ENCODE results near the gene IPP.

The IPP gene

GRCh38 chr1:45673956-45674355 is 76.5 kb downstream of the IPP start:
- Histone ChIP-seq H4K8ac (ENCODE audit: low read depth, low read length) (no peak overlapping the region), H3K36me3 (replicated peaks in 1 of 2; ENCODE audit: control insufficient read depth in 2 of 2, insufficient read depth in 2 of 2, low read length in 2 of 2) (peaks cover 0 to 47% of the 10 kb centered on the region in 2 donors), H3K4me2 (ENCODE audit: insufficient read depth, low read length, poor library complexity, severe bottlenecking) (no peak overlapping the region), H2BK120ac (ENCODE audit: low read depth, low read length) (no peak overlapping the region), H3K14ac (ENCODE audit: low read length) (no peak overlapping the region), H3K18ac (ENCODE audit: low read length) (no peak overlapping the region), H3K79me1 (ENCODE audit: low read depth, low read length) (peaks cover 9% of the 10 kb centered on the region), H3K27me3 (ENCODE audit: control insufficient read depth in 3 of 3, insufficient read depth in 3 of 3, low read depth in 1 of 3, low read length in 3 of 3) (no peaks in the 10 kb centered on the region), H3K9ac (ENCODE audit: low read depth, low read length, poor library complexity) (no peak overlapping the region), H3K9me3 (replicated peaks in 1 of 2; ENCODE audit: control insufficient read depth in 2 of 2, insufficient read depth in 1 of 2, low read depth in 1 of 2, low read length in 2 of 2) (peaks cover 0 to 4% of the 10 kb centered on the region in 2 donors), H2BK15ac (ENCODE audit: low read length) (no peak overlapping the region), H2AK5ac (ENCODE audit: low read depth, low read length) (no peak overlapping the region), H3K4me1 (ENCODE audit: control insufficient read depth in 2 of 2, insufficient read depth in 1 of 2, low read depth in 1 of 2, low read length in 2 of 2) (no peaks in the 10 kb centered on the region), H3K4me3 (ENCODE audit: low read length in 2 of 2) (no peak overlapping the region), H2AFZ (ENCODE audit: low read length) (no peak overlapping the region), H4K91ac (ENCODE audit: low read depth, low read length, poor library complexity) (no peak overlapping the region), H2BK5ac (ENCODE audit: low read length) (no peak overlapping the region), H3K4ac (ENCODE audit: low read length) (no peak overlapping the region), H3K23ac (ENCODE audit: low read depth, low read length, poor library complexity) (no peak overlapping the region), H3K27ac (replicated peaks; ENCODE audit: low read length) (no peak overlapping the region), H2BK12ac (ENCODE audit: low read length) (no peak overlapping the region)
- WGBS, 2 donors (ENCODE audit: extremely low coverage in 2 of 2, insufficient read length in 2 of 2, insufficient replicate concordance in 1 of 2): no CpG with 5 or more reads among the region's 4 CpGs
- no peak for DNase-seq (ENCODE audit: low spot score)

GRCh38 chr1:45669859-45670655 is 80.4 kb downstream of the IPP start:
- DNase-seq (ENCODE audit: low spot score): no peak
- H3K79me1 ChIP-seq (ENCODE audit: low read depth, low read length): peaks cover 14% of the 10 kb centered on the region
- no peak overlapping the region for H4K8ac ChIP-seq (ENCODE audit: low read depth, low read length)
- no peak overlapping the region for H2BK12ac ChIP-seq (ENCODE audit: low read length)
- H3K27ac ChIP-seq (replicated peaks; ENCODE audit: low read length): no peak overlapping the region
- WGBS, 2 donors (ENCODE audit: extremely low coverage in 2 of 2, insufficient read length in 2 of 2, insufficient replicate concordance in 1 of 2): no CpG with 5 or more reads among the region's 6 CpGs
- no peak overlapping the region for H3K4me2 ChIP-seq (ENCODE audit: insufficient read depth, low read length, poor library complexity, severe bottlenecking)
- no peak overlapping the region for H3K4ac ChIP-seq (ENCODE audit: low read length)
- no peak overlapping the region for H3K14ac ChIP-seq (ENCODE audit: low read length)
- H4K91ac ChIP-seq (ENCODE audit: low read depth, low read length, poor library complexity): no peak overlapping the region
- no peak overlapping the region for H2AK5ac ChIP-seq (ENCODE audit: low read depth, low read length)
- H3K4me3 ChIP-seq (ENCODE audit: low read length in 2 of 2): no peak overlapping the region
- peaks cover 0 to 35% of the 10 kb centered on the region in 2 donors for H3K36me3 ChIP-seq (replicated peaks in 1 of 2; ENCODE audit: control insufficient read depth in 2 of 2, insufficient read depth in 2 of 2, low read length in 2 of 2)
- no peak overlapping the region for H3K9ac ChIP-seq (ENCODE audit: low read depth, low read length, poor library complexity)
- H2AFZ ChIP-seq (ENCODE audit: low read length): no peak overlapping the region
- no peaks in the 10 kb centered on the region for H3K4me1 ChIP-seq (ENCODE audit: control insufficient read depth in 2 of 2, insufficient read depth in 1 of 2, low read depth in 1 of 2, low read length in 2 of 2)
- no peak overlapping the region for H2BK15ac ChIP-seq (ENCODE audit: low read length)
- H2BK5ac ChIP-seq (ENCODE audit: low read length): no peak overlapping the region
- H3K27me3 ChIP-seq (ENCODE audit: control insufficient read depth in 3 of 3, insufficient read depth in 3 of 3, low read depth in 1 of 3, low read length in 3 of 3): no peaks in the 10 kb centered on the region
- H3K9me3 ChIP-seq (replicated peaks in 1 of 2; ENCODE audit: control insufficient read depth in 2 of 2, insufficient read depth in 1 of 2, low read depth in 1 of 2, low read length in 2 of 2): peaks cover 0 to 4% of the 10 kb centered on the region in 2 donors
- no peak overlapping the region for H3K23ac ChIP-seq (ENCODE audit: low read depth, low read length, poor library complexity)
- no peak overlapping the region for H3K18ac ChIP-seq (ENCODE audit: low read length)
- no peak overlapping the region for H2BK120ac ChIP-seq (ENCODE audit: low read depth, low read length)

- no peak overlapping the region for H2AFZ ChIP-seq (ENCODE audit: low read length)
- H4K8ac ChIP-seq (ENCODE audit: low read depth, low read length): no peak overlapping the region
- H3K9ac ChIP-seq (ENCODE audit: low read depth, low read length, poor library complexity): no peak overlapping the region
- H3K27me3 ChIP-seq (ENCODE audit: control insufficient read depth in 3 of 3, insufficient read depth in 3 of 3, low read depth in 1 of 3, low read length in 3 of 3): no peaks in the 10 kb centered on the region
- H4K91ac ChIP-seq (ENCODE audit: low read depth, low read length, poor library complexity): no peak overlapping the region
- no peaks in the 10 kb centered on the region for H3K4me1 ChIP-seq (ENCODE audit: control insufficient read depth in 2 of 2, insufficient read depth in 1 of 2, low read depth in 1 of 2, low read length in 2 of 2)
- no peak overlapping the region for H3K4ac ChIP-seq (ENCODE audit: low read length)
- no peak overlapping the region for H2BK5ac ChIP-seq (ENCODE audit: low read length)
- H3K23ac ChIP-seq (ENCODE audit: low read depth, low read length, poor library complexity): no peak overlapping the region
- no peak for DNase-seq (ENCODE audit: low spot score)
- H2BK15ac ChIP-seq (ENCODE audit: low read length): no peak overlapping the region
- H3K4me2 ChIP-seq (ENCODE audit: insufficient read depth, low read length, poor library complexity, severe bottlenecking): no peak overlapping the region
- H3K79me1 ChIP-seq (ENCODE audit: low read depth, low read length): peaks cover 14% of the 10 kb centered on the region
- H3K4me3 ChIP-seq (ENCODE audit: low read length in 2 of 2): no peak overlapping the region
- no peak overlapping the region for H2BK12ac ChIP-seq (ENCODE audit: low read length)
- no peak overlapping the region for H3K18ac ChIP-seq (ENCODE audit: low read length)
- peaks cover 0 to 30% of the 10 kb centered on the region in 2 donors for H3K36me3 ChIP-seq (replicated peaks in 1 of 2; ENCODE audit: control insufficient read depth in 2 of 2, insufficient read depth in 2 of 2, low read length in 2 of 2)
- WGBS, 2 donors (ENCODE audit: extremely low coverage in 2 of 2, insufficient read length in 2 of 2, insufficient replicate concordance in 1 of 2): no CpG with 5 or more reads among the region's 1 CpG
- no peak overlapping the region for H3K27ac ChIP-seq (replicated peaks; ENCODE audit: low read length)
- no peak overlapping the region for H2AK5ac ChIP-seq (ENCODE audit: low read depth, low read length)
- no peak overlapping the region for H3K14ac ChIP-seq (ENCODE audit: low read length)
- H3K9me3 ChIP-seq (replicated peaks in 1 of 2; ENCODE audit: control insufficient read depth in 2 of 2, insufficient read depth in 1 of 2, low read depth in 1 of 2, low read length in 2 of 2): peaks cover 0 to 2% of the 10 kb centered on the region in 2 donors
- no peak overlapping the region for H2BK120ac ChIP-seq (ENCODE audit: low read depth, low read length)
These were observed 81.1 kb downstream of the IPP start for GRCh38 chr1:45669379-45669778.

- Histone ChIP-seq H2BK12ac (ENCODE audit: low read length) (no peak overlapping the region), H3K4ac (ENCODE audit: low read length) (no peak overlapping the region), H3K27me3 (ENCODE audit: control insufficient read depth in 3 of 3, insufficient read depth in 3 of 3, low read depth in 1 of 3, low read length in 3 of 3) (no peaks in the 10 kb centered on the region), H3K79me1 (ENCODE audit: low read depth, low read length) (peaks cover 12% of the 10 kb centered on the region), H2BK5ac (ENCODE audit: low read length) (no peak overlapping the region), H4K91ac (ENCODE audit: low read depth, low read length, poor library complexity) (no peak overlapping the region), H4K8ac (ENCODE audit: low read depth, low read length) (no peak overlapping the region), H2BK15ac (ENCODE audit: low read length) (no peak overlapping the region), H2AFZ (ENCODE audit: low read length) (no peak overlapping the region), H3K36me3 (replicated peaks in 1 of 2; ENCODE audit: control insufficient read depth in 2 of 2, insufficient read depth in 2 of 2, low read length in 2 of 2) (peaks cover 0 to 26% of the 10 kb centered on the region in 2 donors), H3K4me1 (ENCODE audit: control insufficient read depth in 2 of 2, insufficient read depth in 1 of 2, low read depth in 1 of 2, low read length in 2 of 2) (no peaks in the 10 kb centered on the region), H3K23ac (ENCODE audit: low read depth, low read length, poor library complexity) (no peak overlapping the region), H3K4me2 (ENCODE audit: insufficient read depth, low read length, poor library complexity, severe bottlenecking) (no peak overlapping the region), H3K27ac (replicated peaks; ENCODE audit: low read length) (no peak overlapping the region), H3K4me3 (ENCODE audit: low read length in 2 of 2) (no peak overlapping the region), H2AK5ac (ENCODE audit: low read depth, low read length) (no peak overlapping the region), H2BK120ac (ENCODE audit: low read depth, low read length) (no peak overlapping the region), H3K9me3 (replicated peaks in 1 of 2; ENCODE audit: control insufficient read depth in 2 of 2, insufficient read depth in 1 of 2, low read depth in 1 of 2, low read length in 2 of 2) (no peaks in the 10 kb centered on the region), H3K9ac (ENCODE audit: low read depth, low read length, poor library complexity) (no peak overlapping the region), H3K18ac (ENCODE audit: low read length) (no peak overlapping the region), H3K14ac (ENCODE audit: low read length) (no peak overlapping the region)
- no peak for DNase-seq (ENCODE audit: low spot score)
- WGBS, 2 donors (ENCODE audit: extremely low coverage in 2 of 2, insufficient read length in 2 of 2, insufficient replicate concordance in 1 of 2): no CpG with 5 or more reads among the region's 4 CpGs
These were observed 81.9 kb downstream of the IPP start for GRCh38 chr1:45668526-45668925.
